Osteocyte (in vitro differentiated cells): ENCODE results near the gene TMEM167B. TPM values are rescaled to one million over a fixed set of nuclear protein-coding genes. Genes with fewer than 3 reads are reported as not detected.
A peak's percentile ranks its signal among the peaks of the same experiment; 100 is the strongest.
"Not testable (repeated sequence)": the region's sequence is repeated elsewhere in the genome, so short reads cannot be mapped to it uniquely, and the experiment has no call there.

Experiments
- DNase-seq: peaks from one replicate; pipeline ENCODE4 v3.0.0; 2021; ENCODE audit warnings: mixed read lengths; ENCODE audit not compliant: unreplicated experiment; ENCODE audit errors: extremely low spot score
- H3K27ac Mint-ChIP-seq: one replicate; pipeline ENCODE4 v1.8.0; 2021; ENCODE audit warnings: mild to moderate bottlenecking, mixed read lengths; ENCODE audit not compliant: unreplicated experiment
- H3K27me3 Mint-ChIP-seq: one replicate; pipeline ENCODE4 v1.8.0; 2021; ENCODE audit warnings: mixed read lengths; ENCODE audit not compliant: unreplicated experiment
- H3K36me3 Mint-ChIP-seq: one replicate; pipeline ENCODE4 v1.8.0; 2021; ENCODE audit warnings: mixed read lengths; ENCODE audit not compliant: unreplicated experiment
- H3K4me1 Mint-ChIP-seq: one replicate; pipeline ENCODE4 v1.8.0; 2021; ENCODE audit warnings: mixed read lengths; ENCODE audit not compliant: unreplicated experiment
- H3K4me3 Mint-ChIP-seq: one replicate; pipeline ENCODE4 v1.8.0; 2021; ENCODE audit warnings: mild to moderate bottlenecking, moderate library complexity, mixed read lengths; ENCODE audit not compliant: unreplicated experiment
- H3K9me3 Mint-ChIP-seq: one replicate; pipeline ENCODE4 v1.8.0; 2021; ENCODE audit warnings: mixed read lengths; ENCODE audit not compliant: unreplicated experiment
- CTCF ChIP-seq: fragments of 200-600 bp; sonication (generic); IDR thresholded peaks from 2 replicates; pipeline ENCODE4 v1.5.0; 2021; ENCODE audit warnings: antibody characterized with exemption, mild to moderate bottlenecking, moderate library complexity
- total RNA-seq: library from RNA; stranded (reverse); gene quantifications from 2 replicates; pipeline ENCODE4 v1.2.1, GENCODE V29; 2021

TMEM167B gene
- total RNA-seq, 1 donor from 2014 or later: 35.8 TPM

- TF ChIP-seq CTCF: no peak
- Mint-ChIP-seq H3K4me3 (no peak overlapping the region), H3K27me3 (peaks cover 10% of the 10 kb centered on the region), H3K36me3 (no peaks in the 10 kb centered on the region), H3K9me3 (no peaks in the 10 kb centered on the region), H3K27ac (no peak overlapping the region), H3K4me1 (no peaks in the 10 kb centered on the region)
- peak; percentile 30 for DNase-seq
Measured at GRCh38 chr1:109046671-109047070, 43.9 kb upstream of the TMEM167B start.

GRCh38 chr1:109047339-109047738 lies 43.2 kb upstream of the TMEM167B start:
- Mint-ChIP-seq H3K9me3 (no peaks in the 10 kb centered on the region), H3K4me3 (no peak overlapping the region), H3K27me3 (peaks cover 10% of the 10 kb centered on the region), H3K4me1 (no peaks in the 10 kb centered on the region), H3K27ac (no peak overlapping the region), H3K36me3 (no peaks in the 10 kb centered on the region)
- TF ChIP-seq CTCF: no peak
- DNase-seq: peak; percentile 21

GRCh38 chr1:109048335-109048734 lies 42.2 kb upstream of the TMEM167B start:
- peaks cover 10% of the 10 kb centered on the region for H3K27me3 Mint-ChIP-seq
- H3K36me3 Mint-ChIP-seq: no peaks in the 10 kb centered on the region
- H3K4me1 Mint-ChIP-seq: no peaks in the 10 kb centered on the region
- no peak overlapping the region for H3K4me3 Mint-ChIP-seq
- no peaks in the 10 kb centered on the region for H3K9me3 Mint-ChIP-seq
- no peak for TF ChIP-seq CTCF
- no peak for DNase-seq
- H3K27ac Mint-ChIP-seq: no peak overlapping the region

GRCh38 chr1:109050228-109050995 lies 40.2 kb upstream of the TMEM167B start:
- Mint-ChIP-seq H3K27me3 (peaks cover 10% of the 10 kb centered on the region), H3K36me3 (no peaks in the 10 kb centered on the region), H3K4me1 (no peaks in the 10 kb centered on the region), H3K4me3 (no peak overlapping the region), H3K9me3 (no peaks in the 10 kb centered on the region), H3K27ac (no peak overlapping the region)
- TF ChIP-seq CTCF: no peak
- DNase-seq: peak; percentile 34

GRCh38 chr1:109052145-109052544 lies 38.4 kb upstream of the TMEM167B start:
- H3K4me3 Mint-ChIP-seq, H3K9me3 Mint-ChIP-seq, H3K4me1 Mint-ChIP-seq, DNase-seq, H3K36me3 Mint-ChIP-seq, H3K27ac Mint-ChIP-seq: not testable (repeated sequence)
- peaks cover 10% of the 10 kb centered on the region for H3K27me3 Mint-ChIP-seq
